ENCODE data around the gene RNF8.
"Not testable (repeated sequence)": the region's sequence is repeated elsewhere in the genome, so short reads cannot be mapped to it uniquely, and the experiment has no call there.

RNF8 gene
- 10.0 to 16.0 (median 15.1) reads per million in 3 donors for total RNA-seq

- no peaks in the 10 kb centered on the region for H3K4me1 ChIP-seq (ENCODE audit: control insufficient read depth, insufficient read depth, low read length, poor library complexity, severe bottlenecking)
- H3K36me3 ChIP-seq (ENCODE audit: control insufficient read depth, insufficient read depth, low read length) = no peaks in the 10 kb centered on the region
- peak within 1 kb of the TSS; percentile 68 for H3K27ac ChIP-seq (ENCODE audit: insufficient read depth, low read length, poor library complexity, severe bottlenecking)
- DNase-seq = peak; percentile 73 to 82 (median 75)
- no peaks in the 10 kb centered on the region for H3K9me3 ChIP-seq (ENCODE audit: control insufficient read depth, low read length)
- H3K27me3 ChIP-seq (replicated peaks; ENCODE audit: control insufficient read depth, insufficient read depth, low read length, poor library complexity, severe bottlenecking) = no peaks in the 10 kb centered on the region
- peak within 1 kb of the TSS; percentile 100 for H3K4me3 ChIP-seq (ENCODE audit: insufficient read depth, low read depth, low read length, poor library complexity, severe bottlenecking)
These were observed at the start of gene RNF8 for GRCh38 chr6:37353761-37354525. Gene RNF8 (plus strand): TSS chr6:37353983. CDS start chr6:37354165, 182 bp downstream.

- Histone ChIP-seq H3K4me3 (ENCODE audit: insufficient read depth, low read depth, low read length, poor library complexity, severe bottlenecking) (no peak overlapping the region), H3K27me3 (replicated peaks; ENCODE audit: control insufficient read depth, insufficient read depth, low read length, poor library complexity, severe bottlenecking) (no peaks in the 10 kb centered on the region), H3K36me3 (ENCODE audit: control insufficient read depth, insufficient read depth, low read length) (peaks cover 38% of the 10 kb centered on the region), H3K4me1 (ENCODE audit: control insufficient read depth, insufficient read depth, low read length, poor library complexity, severe bottlenecking) (no peaks in the 10 kb centered on the region), H3K27ac (ENCODE audit: insufficient read depth, low read length, poor library complexity, severe bottlenecking) (no peak overlapping the region), H3K9me3 (ENCODE audit: control insufficient read depth, low read length) (no peaks in the 10 kb centered on the region)
- DNase-seq = no peak
These were observed 49.0 kb upstream of the RNF8 start for GRCh38 chr6:37304766-37305165.

GRCh38 chr6:37305841-37306425 is 47.9 kb upstream of the RNF8 start:
- DNase-seq = no peak
- no peaks in the 10 kb centered on the region for H3K9me3 ChIP-seq (ENCODE audit: control insufficient read depth, low read length)
- H3K36me3 ChIP-seq (ENCODE audit: control insufficient read depth, insufficient read depth, low read length) = peaks cover 38% of the 10 kb centered on the region
- H3K27me3 ChIP-seq (replicated peaks; ENCODE audit: control insufficient read depth, insufficient read depth, low read length, poor library complexity, severe bottlenecking) = no peaks in the 10 kb centered on the region
- no peaks in the 10 kb centered on the region for H3K4me1 ChIP-seq (ENCODE audit: control insufficient read depth, insufficient read depth, low read length, poor library complexity, severe bottlenecking)
- H3K4me3 ChIP-seq (ENCODE audit: insufficient read depth, low read depth, low read length, poor library complexity, severe bottlenecking) = no peak overlapping the region
- no peak overlapping the region for H3K27ac ChIP-seq (ENCODE audit: insufficient read depth, low read length, poor library complexity, severe bottlenecking)

- no peak for DNase-seq
- no peak overlapping the region for H3K4me3 ChIP-seq (ENCODE audit: insufficient read depth, low read depth, low read length, poor library complexity, severe bottlenecking)
- H3K27me3 ChIP-seq (replicated peaks; ENCODE audit: control insufficient read depth, insufficient read depth, low read length, poor library complexity, severe bottlenecking) = no peaks in the 10 kb centered on the region
- no peaks in the 10 kb centered on the region for H3K9me3 ChIP-seq (ENCODE audit: control insufficient read depth, low read length)
- peaks cover 32% of the 10 kb centered on the region for H3K36me3 ChIP-seq (ENCODE audit: control insufficient read depth, insufficient read depth, low read length)
- H3K4me1 ChIP-seq (ENCODE audit: control insufficient read depth, insufficient read depth, low read length, poor library complexity, severe bottlenecking) = no peaks in the 10 kb centered on the region
- H3K27ac ChIP-seq (ENCODE audit: insufficient read depth, low read length, poor library complexity, severe bottlenecking) = no peak overlapping the region
These were observed 47.1 kb upstream of the RNF8 start for GRCh38 chr6:37306624-37307222.

- H3K4me3 ChIP-seq (ENCODE audit: insufficient read depth, low read depth, low read length, poor library complexity, severe bottlenecking); H3K4me1 ChIP-seq (ENCODE audit: control insufficient read depth, insufficient read depth, low read length, poor library complexity, severe bottlenecking); DNase-seq; H3K9me3 ChIP-seq (ENCODE audit: control insufficient read depth, low read length); H3K27ac ChIP-seq (ENCODE audit: insufficient read depth, low read length, poor library complexity, severe bottlenecking); H3K27me3 ChIP-seq (replicated peaks; ENCODE audit: control insufficient read depth, insufficient read depth, low read length, poor library complexity, severe bottlenecking): not testable (repeated sequence)
- H3K36me3 ChIP-seq (ENCODE audit: control insufficient read depth, insufficient read depth, low read length) = peaks cover 25% of the 10 kb centered on the region
These were observed 46.3 kb upstream of the RNF8 start for GRCh38 chr6:37307484-37307883.

- no peak for DNase-seq
- H3K4me1 ChIP-seq (ENCODE audit: control insufficient read depth, insufficient read depth, low read length, poor library complexity, severe bottlenecking) = no peaks in the 10 kb centered on the region
- H3K36me3 ChIP-seq (ENCODE audit: control insufficient read depth, insufficient read depth, low read length) = peaks cover 17% of the 10 kb centered on the region
- no peaks in the 10 kb centered on the region for H3K27me3 ChIP-seq (replicated peaks; ENCODE audit: control insufficient read depth, insufficient read depth, low read length, poor library complexity, severe bottlenecking)
- no peaks in the 10 kb centered on the region for H3K9me3 ChIP-seq (ENCODE audit: control insufficient read depth, low read length)
- no peak overlapping the region for H3K4me3 ChIP-seq (ENCODE audit: insufficient read depth, low read depth, low read length, poor library complexity, severe bottlenecking)
- no peak overlapping the region for H3K27ac ChIP-seq (ENCODE audit: insufficient read depth, low read length, poor library complexity, severe bottlenecking)
These were observed 45.5 kb upstream of the RNF8 start for GRCh38 chr6:37308069-37308815.

GRCh38 chr6:37309046-37309445 is 44.7 kb upstream of the RNF8 start:
- Histone ChIP-seq H3K27me3 (replicated peaks; ENCODE audit: control insufficient read depth, insufficient read depth, low read length, poor library complexity, severe bottlenecking) (no peaks in the 10 kb centered on the region), H3K4me3 (ENCODE audit: insufficient read depth, low read depth, low read length, poor library complexity, severe bottlenecking) (no peak overlapping the region), H3K9me3 (ENCODE audit: control insufficient read depth, low read length) (no peaks in the 10 kb centered on the region), H3K36me3 (ENCODE audit: control insufficient read depth, insufficient read depth, low read length) (peaks cover 22% of the 10 kb centered on the region), H3K4me1 (ENCODE audit: control insufficient read depth, insufficient read depth, low read length, poor library complexity, severe bottlenecking) (no peaks in the 10 kb centered on the region), H3K27ac (ENCODE audit: insufficient read depth, low read length, poor library complexity, severe bottlenecking) (no peak overlapping the region)
- DNase-seq = no peak

GRCh38 chr6:37309692-37310091 is 44.1 kb upstream of the RNF8 start:
- H3K27ac ChIP-seq (ENCODE audit: insufficient read depth, low read length, poor library complexity, severe bottlenecking) = no peak overlapping the region
- H3K27me3 ChIP-seq (replicated peaks; ENCODE audit: control insufficient read depth, insufficient read depth, low read length, poor library complexity, severe bottlenecking) = no peaks in the 10 kb centered on the region
- no peaks in the 10 kb centered on the region for H3K4me1 ChIP-seq (ENCODE audit: control insufficient read depth, insufficient read depth, low read length, poor library complexity, severe bottlenecking)
- peaks cover 28% of the 10 kb centered on the region for H3K36me3 ChIP-seq (ENCODE audit: control insufficient read depth, insufficient read depth, low read length)
- no peak overlapping the region for H3K4me3 ChIP-seq (ENCODE audit: insufficient read depth, low read depth, low read length, poor library complexity, severe bottlenecking)
- DNase-seq = no peak
- H3K9me3 ChIP-seq (ENCODE audit: control insufficient read depth, low read length) = no peaks in the 10 kb centered on the region

- no peak overlapping the region for H3K27ac ChIP-seq (ENCODE audit: insufficient read depth, low read length, poor library complexity, severe bottlenecking)
- H3K4me1 ChIP-seq (ENCODE audit: control insufficient read depth, insufficient read depth, low read length, poor library complexity, severe bottlenecking) = no peaks in the 10 kb centered on the region
- H3K9me3 ChIP-seq (ENCODE audit: control insufficient read depth, low read length) = no peaks in the 10 kb centered on the region
- H3K4me3 ChIP-seq (ENCODE audit: insufficient read depth, low read depth, low read length, poor library complexity, severe bottlenecking) = no peak overlapping the region
- DNase-seq = no peak
- no peaks in the 10 kb centered on the region for H3K27me3 ChIP-seq (replicated peaks; ENCODE audit: control insufficient read depth, insufficient read depth, low read length, poor library complexity, severe bottlenecking)
- peaks cover 28% of the 10 kb centered on the region for H3K36me3 ChIP-seq (ENCODE audit: control insufficient read depth, insufficient read depth, low read length)
These were observed 42.8 kb upstream of the RNF8 start for GRCh38 chr6:37310966-37311365.
